Astrocyte of the cerebellum (primary cell): ENCODE measurements around the gene SEC14L2.

Source experiments
- DNase-seq: peaks from one replicate; pipeline ENCODE4 v3.0.0-alpha.2; 2011; ENCODE audit warnings: low read depth
- H3K4me3 ChIP-seq: 2 replicates; pipeline ENCODE4 v1.5.1; 2011; ENCODE audit warnings: mild to moderate bottlenecking, low read depth, low read length, moderate library complexity
- CTCF ChIP-seq: IDR thresholded peaks from 2 replicates; pipeline ENCODE4 v1.5.1; 2012; ENCODE audit warnings: low read length, low read depth, moderate library complexity, mild to moderate bottlenecking; ENCODE audit errors: missing control alignments
- in situ Hi-C: cut with HindIII; loops from 2 replicates; pipeline ENCODE4 v1.10.0; 2017; ENCODE audit warnings: low sequenced_read_pairs

Gene SEC14L2

GRCh38 chr22:30373331-30374325, 23.2 kb upstream of the SEC14L2 start:
- H3K4me3 ChIP-seq, result no peak overlapping the region
- DNase-seq, result no peak
- in situ Hi-C loops, result no loop called here
- no peak for TF ChIP-seq CTCF

GRCh38 chr22:30375312-30375849, 21.4 kb upstream of the SEC14L2 start:
- in situ Hi-C loops, result no loop called here
- no peak for DNase-seq
- no peak for TF ChIP-seq CTCF
- no peak overlapping the region for H3K4me3 ChIP-seq

- in situ Hi-C loops, result no loop called here
- DNase-seq, result no peak
- H3K4me3 ChIP-seq, result no peak overlapping the region
- no peak for TF ChIP-seq CTCF
Measured at GRCh38 chr22:30380011-30380410, 16.8 kb upstream of the SEC14L2 start.

GRCh38 chr22:30381264-30381663, 15.6 kb upstream of the SEC14L2 start:
- TF ChIP-seq CTCF, result no peak
- H3K4me3 ChIP-seq, result no peak overlapping the region
- no peak for DNase-seq
- in situ Hi-C loops, result no loop called here

- in situ Hi-C loops, result no loop called here
Measured at GRCh38 chr22:30382340-30382739, 14.5 kb upstream of the SEC14L2 start.

GRCh38 chr22:30383061-30383460, 13.8 kb upstream of the SEC14L2 start:
- no peak for DNase-seq
- no peak for TF ChIP-seq CTCF
- in situ Hi-C loops, result no loop called here
- no peak overlapping the region for H3K4me3 ChIP-seq

More at GRCh38 chr22:30382340-30382739, 14.5 kb upstream of the SEC14L2 start:
- no peak for TF ChIP-seq CTCF
- no peak for DNase-seq
- no peak overlapping the region for H3K4me3 ChIP-seq
